Right cardiac atrium (tissue), 5 donors: Measurements from ENCODE around the gene GANAB. TPM values are rescaled to one million over a fixed set of nuclear protein-coding genes. Genes with fewer than 3 reads are reported as not detected.
A peak's percentile ranks its signal among the peaks of the same experiment; 100 is the strongest.
"Not testable (repeated sequence)": the region's sequence is repeated elsewhere in the genome, so short reads cannot be mapped to it uniquely, and the experiment has no call there.

Experiments
- ATAC-seq, 2 donors: fragments of 200-7000 bp; cut with Tn5 transposase; one replicate each; pipeline versions ENCODE4 v1.8.0 to v1.9.1; 2020; ENCODE audit warnings: moderate library complexity in 2 of 2, mild to moderate bottlenecking in 1 of 2
- DNase-seq, 3 donors: peaks; one replicate each; pipeline ENCODE4 v3.0.0-alpha.2; 2020
- H3K27ac ChIP-seq: one replicate; pipeline ENCODE4 v1.5.1; 2013; ENCODE audit warnings: mild to moderate bottlenecking, low read length, control low read depth, moderate library complexity
- H3K27me3 ChIP-seq: one replicate; pipeline ENCODE4 v1.6.1; 2013; ENCODE audit not compliant: control insufficient read depth, insufficient read depth
- H3K4me1 ChIP-seq: one replicate; pipeline ENCODE4 v1.6.1; 2013; ENCODE audit warnings: low read length; ENCODE audit not compliant: control insufficient read depth, insufficient read depth
- H3K4me3 ChIP-seq: one replicate; pipeline ENCODE4 v1.5.1; 2013; ENCODE audit warnings: low read length, control low read depth
- H3K9me3 ChIP-seq: one replicate; pipeline ENCODE4 v1.6.1; 2013; ENCODE audit warnings: low read length; ENCODE audit not compliant: control insufficient read depth
- WGBS: extraction: QIAGEN DNeasy Blood & Tissue Kit; methylation state at CpG from one replicate; pipeline ENCODE4 v1.1.7; 2013; 5-methylcytosine and 5-hydroxymethylcytosine counted together
- intact Hi-C, 4 donors: fragments of 100-400 bp; cut with DNase I; formaldehyde crosslinking; loops; one replicate each; pipeline versions ENCODE4 v1.11.0 to v1.14.0; 2022 to 2023
- polyA plus RNA-seq: library from polyadenylated mRNA; stranded (reverse); fragments of 200-250 nt; gene quantifications from one replicate; pipeline ENCODE4 v1.2.3, GENCODE V29; 2013
- total RNA-seq, 4 donors: library from RNA; stranded (reverse); fragmentation: NEBNext Ultra II Directional; extraction: Animal tissue kit (Norgen Biotek cat#: 25700); gene quantifications; one replicate each; pipeline ENCODE4 v1.2.1, GENCODE V29; 2021
- donor health status: healthy with polysubstance abuse.
- donor health status: DM: no; HTN: yes; CAD: no.
- donor health status: DM: no; HTN: no; CAD: no.
- donor health status: DM: no; HTN: yes; CAD: no; lungs with severe emphysema.
- donor health status: DM: yes; HTN: yes; CAD: no.

GANAB gene
- total and polyA plus RNA-seq, 5 donors = 66.5 to 137 (median 114) TPM

DNA sequence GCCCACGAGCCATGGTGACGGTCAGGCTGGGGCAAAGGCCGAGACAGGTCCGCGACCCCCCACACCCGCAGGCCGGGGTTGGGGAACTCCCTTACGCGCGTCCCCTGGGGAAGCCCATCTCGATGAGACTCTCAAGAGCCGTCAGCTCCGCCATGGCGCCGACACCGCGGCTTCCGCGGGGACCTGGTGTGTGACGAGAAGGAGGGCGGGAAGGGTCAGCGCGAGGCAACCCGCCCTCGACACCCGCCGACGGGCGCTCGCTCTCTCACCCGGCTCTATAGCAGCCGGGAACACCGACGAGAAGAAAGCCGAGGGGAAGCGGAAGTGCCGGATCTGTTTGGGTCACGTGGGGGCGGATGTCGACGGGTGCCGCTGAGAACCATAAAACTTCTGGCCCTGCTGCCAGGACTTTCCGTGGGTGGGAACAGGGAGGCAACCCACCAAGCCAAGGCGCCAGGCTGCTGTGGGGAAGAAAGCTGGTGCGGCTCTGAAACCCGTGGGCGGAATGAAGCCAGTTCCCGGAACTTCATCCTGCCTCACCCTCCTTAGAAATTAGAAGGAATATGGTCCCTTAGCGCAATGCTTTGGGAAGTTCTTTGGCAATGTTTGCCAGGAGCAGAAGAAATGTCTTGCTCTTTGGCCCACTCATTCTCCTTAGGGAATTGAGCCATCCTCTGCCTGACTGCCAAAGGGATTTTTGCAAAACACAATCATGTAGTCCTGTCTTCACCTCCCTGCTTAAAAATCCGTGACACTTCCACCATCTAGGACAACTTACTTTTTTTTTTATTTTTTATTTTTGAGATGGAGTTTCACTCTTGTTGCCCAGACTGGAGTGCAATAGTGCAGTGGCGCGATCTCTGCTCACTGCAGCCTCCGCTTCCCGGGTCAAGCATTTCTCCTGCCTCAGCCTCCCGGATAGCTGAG is 32.6 kb upstream of the GANAB start, which contains the start of gene UBXN1:
Gene UBXN1, minus strand, starts transcription at position 304 of the 927 bp plus-strand sequence. Its CDS starts 150 bp downstream, at position 154.
- Histone ChIP-seq H3K4me1 (peaks cover 3% of the 10 kb centered on the region), H3K4me3 (peak within 1 kb of the TSS; percentile 85), H3K9me3 (no peaks in the 10 kb centered on the region), H3K27me3 (no peaks in the 10 kb centered on the region), H3K27ac (peak within 1 kb of the TSS; percentile 79)
- intact Hi-C loops = no loop called here
- ATAC-seq = peak; percentile 90 to 94
- peak; percentile 96 to 97 (median 96) for DNase-seq
- WGBS = 5% methylated on average over 55 of the region's 55 CpGs

GRCh38 chr11:62678433-62678769 is 32.0 kb upstream of the GANAB start:
- Histone ChIP-seq H3K27ac (peak overlapping the region; percentile 79), H3K9me3 (no peaks in the 10 kb centered on the region), H3K27me3 (no peaks in the 10 kb centered on the region), H3K4me3 (peak overlapping the region; percentile 85), H3K4me1 (peaks cover 3% of the 10 kb centered on the region)
- 3% methylated on average over 16 of the region's 16 CpGs for WGBS
- intact Hi-C loops = no loop called here
- DNase-seq (no peak), ATAC-seq (no peak)

DNA sequence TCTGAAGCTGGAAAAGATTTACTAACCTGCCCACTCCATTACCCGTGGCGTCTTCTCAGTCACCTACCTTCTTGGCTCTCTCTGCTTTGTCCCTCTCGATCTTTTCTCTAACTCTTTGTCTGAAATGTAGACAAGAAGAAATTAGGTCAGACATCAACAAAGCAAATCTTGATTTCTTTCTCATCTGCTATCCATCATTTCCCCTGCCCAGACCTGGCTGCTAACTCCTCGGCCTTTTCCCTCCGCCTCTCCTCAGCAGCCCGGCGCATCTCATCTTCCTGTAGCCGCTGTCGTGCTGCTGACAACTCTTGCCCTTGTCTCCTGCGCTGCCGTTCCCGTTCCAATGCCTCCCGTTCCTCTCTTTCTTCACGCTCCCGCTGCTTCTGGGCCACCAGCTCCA is 31.3 kb upstream of the GANAB start:
- no peaks in the 10 kb centered on the region for H3K9me3 ChIP-seq
- H3K4me1 ChIP-seq = peaks cover 3% of the 10 kb centered on the region
- DNase-seq (no peak), ATAC-seq (no peak)
- intact Hi-C loops = no loop called here
- H3K27ac ChIP-seq = no peak overlapping the region
- 74% methylated on average over 15 of the region's 15 CpGs for WGBS
- H3K4me3 ChIP-seq = peak overlapping the region; percentile 85
- H3K27me3 ChIP-seq = no peaks in the 10 kb centered on the region

DNA sequence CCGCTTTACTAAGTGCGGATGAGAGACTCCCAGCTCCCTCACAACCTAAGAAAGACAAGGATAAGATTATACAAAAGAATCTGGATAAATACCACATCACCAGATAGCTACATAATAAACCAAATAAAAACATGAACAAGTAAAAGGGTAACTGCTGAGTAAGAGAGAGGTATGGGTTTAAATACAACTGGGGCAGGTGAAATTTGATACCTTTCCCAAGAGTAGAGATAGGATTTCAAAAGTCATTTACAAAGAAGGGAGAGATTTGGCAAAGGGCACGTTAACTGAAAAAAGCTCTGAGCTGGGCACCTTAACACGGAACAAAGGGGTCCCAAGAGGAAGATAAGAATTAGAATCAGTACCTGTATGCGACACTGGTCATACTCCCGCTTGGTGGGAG is 30.7 kb upstream of the GANAB start:
- ATAC-seq (no peak), DNase-seq (no peak)
- H3K27ac ChIP-seq = no peak overlapping the region
- no peaks in the 10 kb centered on the region for H3K27me3 ChIP-seq
- 73% methylated on average over 6 of the region's 6 CpGs for WGBS
- peaks cover 3% of the 10 kb centered on the region for H3K4me1 ChIP-seq
- intact Hi-C loops = no loop called here
- H3K4me3 ChIP-seq = no peak overlapping the region
- H3K9me3 ChIP-seq = no peaks in the 10 kb centered on the region

DNA sequence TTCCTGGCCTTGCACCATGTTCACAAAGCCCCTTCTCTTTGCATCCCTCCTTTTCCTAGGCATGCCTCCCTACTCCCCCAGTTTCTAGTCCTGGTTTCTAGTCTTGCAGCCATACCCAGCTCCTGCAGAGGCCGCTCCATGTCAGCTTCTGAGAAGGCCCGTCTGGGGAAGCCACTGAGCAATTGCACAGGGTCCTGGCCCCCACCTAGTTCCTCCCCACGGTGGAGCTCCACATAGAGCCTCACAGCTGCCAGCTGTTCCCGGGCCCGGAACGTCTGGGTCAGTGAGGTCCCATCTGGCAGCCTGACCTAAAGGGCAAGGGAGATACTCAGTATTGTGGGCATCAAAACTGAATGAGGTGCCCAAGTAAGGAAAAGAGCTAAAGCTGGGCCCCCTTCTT is 30.3 kb upstream of the GANAB start:
- ATAC-seq = no peak
- H3K4me3 ChIP-seq = no peak overlapping the region
- no peak for DNase-seq
- H3K4me1 ChIP-seq = peaks cover 3% of the 10 kb centered on the region
- no peaks in the 10 kb centered on the region for H3K9me3 ChIP-seq
- intact Hi-C loops = no loop called here
- H3K27ac ChIP-seq = no peak overlapping the region
- H3K27me3 ChIP-seq = no peaks in the 10 kb centered on the region
- 39% methylated on average over 6 of the region's 6 CpGs for WGBS

DNA sequence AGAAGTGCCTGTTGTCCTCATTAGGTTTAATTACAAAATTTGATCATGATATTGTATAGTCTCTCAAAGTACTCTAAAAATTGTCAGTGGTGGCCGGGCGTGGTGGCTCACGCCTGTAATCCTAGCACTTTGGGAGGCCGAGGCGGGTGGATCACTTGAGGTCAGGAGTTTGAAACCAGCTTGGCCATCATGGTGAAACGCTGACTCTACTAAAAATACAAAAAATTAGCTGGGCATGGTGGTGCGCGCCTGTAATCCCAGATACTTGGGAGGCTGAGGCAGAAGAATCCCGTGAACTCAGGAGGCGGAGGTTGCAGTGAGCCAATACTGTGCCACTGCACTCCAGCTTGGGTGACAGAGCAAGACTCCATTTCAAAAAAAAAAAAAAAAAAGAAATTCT is 29.0 kb upstream of the GANAB start:
- H3K4me3 ChIP-seq, DNase-seq, H3K27me3 ChIP-seq, intact Hi-C loops, H3K27ac ChIP-seq, H3K9me3 ChIP-seq, H3K4me1 ChIP-seq, ATAC-seq: not testable (repeated sequence)
- WGBS = 92% methylated on average over 10 of the region's 10 CpGs

- Histone ChIP-seq H3K27me3 (no peaks in the 10 kb centered on the region), H3K9me3 (no peaks in the 10 kb centered on the region), H3K27ac (no peak overlapping the region), H3K4me1 (peaks cover 3% of the 10 kb centered on the region), H3K4me3 (no peak overlapping the region)
- ATAC-seq (no peak), DNase-seq (no peak)
- intact Hi-C loops = no loop called here
- WGBS = 88% methylated on average over 2 of the region's 2 CpGs
Measured at GRCh38 chr11:62673196-62673525, 26.7 kb upstream of the GANAB start.

GRCh38 chr11:62671608-62672389 is 25.4 kb upstream of the GANAB start, which contains the start of the genes LBHD1 and UQCC3:
LBHD1 (minus strand) TSS chr11:62672267; CDS start chr11:62670031, 2,236 bp downstream.
UQCC3 (plus strand) TSS chr11:62671673; CDS start chr11:62671746, 73 bp downstream.
- Histone ChIP-seq H3K27me3 (no peaks in the 10 kb centered on the region), H3K4me3 (peak within 1 kb of the TSS; percentile 72), H3K9me3 (no peaks in the 10 kb centered on the region), H3K4me1 (peaks cover 2% of the 10 kb centered on the region), H3K27ac (peak within 1 kb of the TSS; percentile 93)
- peak; percentile 76 to 89 (median 88) for DNase-seq
- intact Hi-C loops = no loop called here
- peak; percentile 88 to 89 for ATAC-seq
- under 1% methylated on average over 59 of the region's 59 CpGs for WGBS

GRCh38 chr11:62671236-62671607 is 24.8 kb upstream of the GANAB start:
- intact Hi-C loops = no loop called here
- WGBS = under 1% methylated on average over 17 of the region's 17 CpGs
- Histone ChIP-seq H3K9me3 (no peaks in the 10 kb centered on the region), H3K27ac (peak overlapping the region; percentile 93), H3K4me1 (peaks cover 8% of the 10 kb centered on the region), H3K27me3 (no peaks in the 10 kb centered on the region), H3K4me3 (peak overlapping the region; percentile 72)
- DNase-seq = no peak
- ATAC-seq = peak; percentile 34 to 39

- Histone ChIP-seq H3K27me3 (no peaks in the 10 kb centered on the region), H3K4me3 (no peak overlapping the region), H3K4me1 (peaks cover 9% of the 10 kb centered on the region), H3K27ac (no peak overlapping the region), H3K9me3 (no peaks in the 10 kb centered on the region)
- DNase-seq = no peak
- ATAC-seq = no peak
- 76% methylated on average over 4 of the region's 4 CpGs for WGBS
- intact Hi-C loops = no loop called here
Measured at GRCh38 chr11:62669420-62670161, 23.2 kb upstream of the GANAB start.
